Measurements from ENCODE around the gene HLX. TPM values are rescaled to one million over a fixed set of nuclear protein-coding genes. Genes with fewer than 3 reads are reported as not detected.

HLX gene
- total and polyA plus RNA-seq, 4 donors, result 3.1 to 21.6 (median 8.5) TPM

DNA sequence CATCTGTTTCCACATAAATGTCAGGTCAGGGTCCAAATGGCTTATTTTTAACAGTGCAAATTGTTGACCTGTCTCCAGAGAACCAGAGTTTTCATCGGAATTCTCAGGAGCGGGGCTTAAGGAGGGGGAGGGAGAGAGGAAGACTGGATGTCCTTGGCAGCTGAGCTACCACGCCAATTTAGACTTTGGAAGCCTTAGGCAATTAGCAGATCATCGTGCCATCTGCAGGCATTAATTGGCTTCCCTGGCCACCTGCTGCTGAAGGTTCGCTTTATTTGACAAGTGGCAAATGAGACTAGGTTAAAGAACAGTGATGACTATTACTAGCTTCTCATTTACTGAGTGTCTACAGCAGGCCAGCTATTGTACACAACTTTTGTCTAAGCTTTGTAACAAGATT is 43.7 kb downstream of the HLX start:
- no peak for DNase-seq
- no peak for ATAC-seq (ENCODE audit: low FRiP score)
- intact Hi-C loops (cut with DNase I), result no loop called here
- Histone ChIP-seq H3K9me3 (ENCODE audit: control insufficient read depth, low read length) (no peaks in the 10 kb centered on the region), H3K4me3 (ENCODE audit: low read length in 2 of 2) (no peak overlapping the region), H3K27ac (ENCODE audit: low read depth in 1 of 2, low read length in 2 of 2) (no peak overlapping the region), H3K27me3 (ENCODE audit: control insufficient read depth in 1 of 2, insufficient read depth in 2 of 2, low read length in 1 of 2) (no peaks in the 10 kb centered on the region), H3K4me1 (ENCODE audit: control insufficient read depth in 1 of 2, insufficient read depth in 2 of 2, low read length in 2 of 2) (no peaks in the 10 kb centered on the region), H3K36me3 (ENCODE audit: control insufficient read depth in 1 of 2, insufficient read depth in 2 of 2, low read length in 1 of 2) (no peaks in the 10 kb centered on the region)
- 76% methylated on average over 5 of the region's 5 CpGs for WGBS, 2 donors

DNA sequence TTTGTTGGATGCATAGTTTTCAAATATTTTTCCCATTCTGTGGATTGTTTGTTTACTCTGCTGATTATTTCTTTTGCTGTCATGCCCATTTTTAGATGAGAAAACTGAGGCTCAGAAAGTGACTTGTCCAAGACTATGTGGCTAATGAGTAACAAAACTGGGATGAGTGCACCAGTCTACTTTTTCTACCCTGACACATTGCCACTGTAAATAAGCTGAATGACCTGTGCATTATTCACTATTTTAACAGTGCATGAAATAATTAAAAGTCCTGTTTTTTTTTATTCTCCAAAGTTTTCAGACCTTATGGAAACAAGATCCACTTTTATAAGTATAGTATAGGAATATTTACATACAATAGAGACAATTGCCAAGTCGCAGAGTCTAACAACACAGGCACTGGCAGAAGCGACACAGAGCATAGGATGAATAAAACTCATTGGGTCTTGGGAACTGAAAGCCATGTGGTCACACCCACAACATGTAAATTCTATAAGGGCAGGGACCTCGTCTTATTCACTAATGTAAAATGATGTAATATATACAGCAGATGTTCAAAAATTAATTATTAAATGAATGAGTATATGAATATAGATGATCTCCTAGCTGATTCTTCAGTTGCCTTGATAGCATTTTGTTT is 45.2 kb downstream of the HLX start:
- 85% methylated on average over 3 of the region's 3 CpGs for WGBS, 2 donors
- Histone ChIP-seq H3K27me3 (ENCODE audit: control insufficient read depth in 1 of 2, insufficient read depth in 2 of 2, low read length in 1 of 2) (no peaks in the 10 kb centered on the region), H3K27ac (ENCODE audit: low read depth in 1 of 2, low read length in 2 of 2) (no peak overlapping the region), H3K36me3 (ENCODE audit: control insufficient read depth in 1 of 2, insufficient read depth in 2 of 2, low read length in 1 of 2) (no peaks in the 10 kb centered on the region), H3K9me3 (ENCODE audit: control insufficient read depth, low read length) (no peaks in the 10 kb centered on the region), H3K4me3 (ENCODE audit: low read length in 2 of 2) (no peak overlapping the region), H3K4me1 (ENCODE audit: control insufficient read depth in 1 of 2, insufficient read depth in 2 of 2, low read length in 2 of 2) (no peaks in the 10 kb centered on the region)
- intact Hi-C loops (cut with DNase I), result no loop called here
- ATAC-seq (ENCODE audit: low FRiP score) (no peak), DNase-seq (no peak)

DNA sequence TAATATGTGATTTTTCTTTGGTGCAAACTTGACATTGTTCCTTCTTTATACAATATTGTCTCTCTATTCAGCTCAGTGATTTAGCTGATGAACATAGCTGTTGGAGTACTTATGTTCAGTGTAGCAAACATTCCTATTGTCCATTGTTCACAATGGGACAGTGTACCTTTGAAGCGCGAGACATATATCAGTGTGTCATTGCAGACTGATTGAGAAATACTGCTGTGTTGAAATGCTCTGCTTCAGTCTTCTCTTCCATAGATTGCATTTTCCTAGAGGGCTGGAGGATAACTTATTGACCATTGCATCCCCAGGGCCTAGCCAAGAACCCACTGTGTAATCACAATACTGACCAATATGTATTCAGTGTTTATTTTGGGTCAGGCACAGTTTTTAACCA is 46.5 kb downstream of the HLX start:
- WGBS, 2 donors, result 94 to 98% methylated on average over 2 of the region's 2 CpGs
- H3K27ac ChIP-seq (ENCODE audit: low read depth in 1 of 2, low read length in 2 of 2), result no peak overlapping the region
- ATAC-seq (ENCODE audit: low FRiP score) (no peak), DNase-seq (no peak)
- no peaks in the 10 kb centered on the region for H3K27me3 ChIP-seq (ENCODE audit: control insufficient read depth in 1 of 2, insufficient read depth in 2 of 2, low read length in 1 of 2)
- no peak overlapping the region for H3K4me3 ChIP-seq (ENCODE audit: low read length in 2 of 2)
- H3K36me3 ChIP-seq (ENCODE audit: control insufficient read depth in 1 of 2, insufficient read depth in 2 of 2, low read length in 1 of 2), result no peaks in the 10 kb centered on the region
- intact Hi-C loops (cut with DNase I), result no loop called here
- H3K4me1 ChIP-seq (ENCODE audit: control insufficient read depth in 1 of 2, insufficient read depth in 2 of 2, low read length in 2 of 2), result no peaks in the 10 kb centered on the region
- H3K9me3 ChIP-seq (ENCODE audit: control insufficient read depth, low read length), result no peaks in the 10 kb centered on the region

DNA sequence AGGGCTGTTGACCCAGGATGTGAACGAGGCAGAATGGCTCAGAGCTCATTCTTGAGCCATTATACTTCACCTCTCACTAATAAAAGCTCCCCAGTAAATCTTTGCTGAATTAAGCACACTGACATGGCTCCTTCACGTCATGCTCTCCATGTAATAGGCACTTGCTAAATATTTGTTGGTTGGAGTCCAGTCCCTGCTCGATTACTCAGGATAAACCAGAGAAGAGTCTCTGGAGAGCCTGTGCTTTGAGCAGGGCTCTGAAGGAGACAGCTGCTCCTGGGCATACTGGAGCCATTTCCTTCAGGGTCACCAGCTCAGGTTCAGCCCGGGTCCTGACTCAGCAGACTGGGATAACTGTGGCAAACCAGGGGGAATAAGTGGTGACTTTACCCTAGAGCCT is 46.9 kb downstream of the HLX start:
- intact Hi-C loops (cut with DNase I), result no loop called here
- ATAC-seq (ENCODE audit: low FRiP score) (no peak), DNase-seq (no peak)
- H3K27ac ChIP-seq (ENCODE audit: low read depth in 1 of 2, low read length in 2 of 2), result no peak overlapping the region
- H3K4me3 ChIP-seq (ENCODE audit: low read length in 2 of 2), result no peak overlapping the region
- no peaks in the 10 kb centered on the region for H3K27me3 ChIP-seq (ENCODE audit: control insufficient read depth in 1 of 2, insufficient read depth in 2 of 2, low read length in 1 of 2)
- WGBS, 2 donors, result 48 to 49% methylated on average over 4 of the region's 4 CpGs
- H3K36me3 ChIP-seq (ENCODE audit: control insufficient read depth in 1 of 2, insufficient read depth in 2 of 2, low read length in 1 of 2), result no peaks in the 10 kb centered on the region
- H3K4me1 ChIP-seq (ENCODE audit: control insufficient read depth in 1 of 2, insufficient read depth in 2 of 2, low read length in 2 of 2), result no peaks in the 10 kb centered on the region
- no peaks in the 10 kb centered on the region for H3K9me3 ChIP-seq (ENCODE audit: control insufficient read depth, low read length)

DNA sequence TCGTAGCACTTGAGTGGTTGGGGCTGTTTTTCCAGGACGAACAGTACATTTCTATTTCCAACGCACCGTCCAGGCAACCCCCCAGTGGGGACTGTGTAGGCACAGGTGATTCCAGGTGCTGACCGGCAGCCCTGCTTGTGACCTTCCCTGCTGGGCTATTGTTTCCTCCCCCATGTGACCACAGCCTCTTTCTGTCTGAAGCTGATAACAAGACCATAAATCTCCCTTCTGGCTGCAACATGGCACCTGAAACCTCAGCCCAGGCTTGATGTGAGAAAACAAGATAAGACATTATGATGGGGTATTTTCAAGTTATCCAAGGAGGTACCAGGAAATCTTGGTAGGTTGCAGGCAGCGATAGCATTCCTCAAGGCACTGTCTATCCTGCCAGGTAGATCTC is 48.2 kb downstream of the HLX start:
- ATAC-seq (ENCODE audit: low FRiP score) (no peak), DNase-seq (no peak)
- WGBS, 2 donors, result 61 to 65% methylated on average over 6 of the region's 6 CpGs
- H3K27ac ChIP-seq (ENCODE audit: low read depth in 1 of 2, low read length in 2 of 2), result no peak overlapping the region
- H3K27me3 ChIP-seq (ENCODE audit: control insufficient read depth in 1 of 2, insufficient read depth in 2 of 2, low read length in 1 of 2), result no peaks in the 10 kb centered on the region
- H3K4me1 ChIP-seq (ENCODE audit: control insufficient read depth in 1 of 2, insufficient read depth in 2 of 2, low read length in 2 of 2), result no peaks in the 10 kb centered on the region
- H3K36me3 ChIP-seq (ENCODE audit: control insufficient read depth in 1 of 2, insufficient read depth in 2 of 2, low read length in 1 of 2), result no peaks in the 10 kb centered on the region
- H3K4me3 ChIP-seq (ENCODE audit: low read length in 2 of 2), result no peak overlapping the region
- no peaks in the 10 kb centered on the region for H3K9me3 ChIP-seq (ENCODE audit: control insufficient read depth, low read length)
- intact Hi-C loops (cut with DNase I), result no loop called here

DNA sequence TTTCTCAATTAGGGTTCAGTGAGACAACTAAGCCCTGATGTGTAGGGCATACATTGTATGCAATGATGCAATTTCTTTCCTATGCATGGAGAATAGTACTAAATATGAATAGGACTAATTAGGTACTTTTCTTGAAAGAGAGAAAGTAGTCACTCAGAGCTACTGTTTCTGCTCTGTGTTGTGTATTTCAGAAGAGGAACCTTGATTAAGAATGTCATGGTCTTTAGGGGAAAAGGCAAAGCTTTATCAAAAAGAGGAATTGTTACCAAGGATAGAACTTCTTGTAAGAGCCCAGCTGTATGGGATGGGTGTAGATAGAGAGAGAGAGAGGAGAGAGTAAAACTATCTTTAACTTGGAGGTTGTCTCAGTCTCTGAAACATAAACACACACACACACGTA is 49.1 kb downstream of the HLX start:
- 75 to 88% methylated on average over 1 of the region's 1 CpG for WGBS, 2 donors
- intact Hi-C loops (cut with DNase I), result no loop called here
- H3K4me1 ChIP-seq (ENCODE audit: control insufficient read depth in 1 of 2, insufficient read depth in 2 of 2, low read length in 2 of 2), result no peaks in the 10 kb centered on the region

DNA sequence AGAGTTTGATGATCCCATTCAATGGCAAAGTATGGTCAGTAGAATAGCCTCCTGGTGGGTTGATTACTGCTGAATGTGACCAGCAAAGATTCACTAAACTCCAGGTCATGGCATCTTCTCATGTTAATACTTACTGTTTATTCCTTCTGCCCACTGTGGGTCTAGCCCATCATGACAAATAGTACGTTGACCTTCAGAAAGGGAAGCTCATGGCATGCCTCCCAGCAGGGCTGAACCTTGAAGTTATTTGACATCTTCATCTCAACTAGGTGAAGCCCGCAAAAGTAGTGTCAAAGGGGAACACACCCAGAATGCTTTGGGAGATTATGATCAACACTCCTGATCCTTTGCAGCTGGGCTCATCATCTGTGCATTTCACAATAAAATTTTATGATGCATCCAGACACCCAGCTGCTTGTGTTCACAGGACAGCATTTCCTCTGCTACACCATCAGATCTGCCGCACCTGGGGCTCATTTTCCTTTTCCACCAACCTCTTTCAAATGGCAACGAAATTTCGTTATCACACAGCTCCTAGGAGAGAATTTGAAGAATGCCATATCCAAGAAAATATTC is 49.6 kb downstream of the HLX start:
- ATAC-seq (ENCODE audit: low FRiP score) (no peak), DNase-seq (no peak)
- no peaks in the 10 kb centered on the region for H3K27me3 ChIP-seq (ENCODE audit: control insufficient read depth in 1 of 2, insufficient read depth in 2 of 2, low read length in 1 of 2)
- no peak overlapping the region for H3K4me3 ChIP-seq (ENCODE audit: low read length in 2 of 2)
- no peaks in the 10 kb centered on the region for H3K9me3 ChIP-seq (ENCODE audit: control insufficient read depth, low read length)
- intact Hi-C loops (cut with DNase I), result no loop called here
- no peaks in the 10 kb centered on the region for H3K4me1 ChIP-seq (ENCODE audit: control insufficient read depth in 1 of 2, insufficient read depth in 2 of 2, low read length in 2 of 2)
- no peaks in the 10 kb centered on the region for H3K36me3 ChIP-seq (ENCODE audit: control insufficient read depth in 1 of 2, insufficient read depth in 2 of 2, low read length in 1 of 2)
- no peak overlapping the region for H3K27ac ChIP-seq (ENCODE audit: low read depth in 1 of 2, low read length in 2 of 2)
- 69 to 76% methylated on average over 5 of the region's 5 CpGs for WGBS, 2 donors

More for the DNA sequence above, 49.1 kb downstream of the HLX start:
- H3K27ac ChIP-seq (ENCODE audit: low read depth in 1 of 2, low read length in 2 of 2), result no peak overlapping the region
- no peak overlapping the region for H3K4me3 ChIP-seq (ENCODE audit: low read length in 2 of 2)
- no peaks in the 10 kb centered on the region for H3K36me3 ChIP-seq (ENCODE audit: control insufficient read depth in 1 of 2, insufficient read depth in 2 of 2, low read length in 1 of 2)
- DNase-seq (no peak), ATAC-seq (ENCODE audit: low FRiP score) (no peak)
- no peaks in the 10 kb centered on the region for H3K27me3 ChIP-seq (ENCODE audit: control insufficient read depth in 1 of 2, insufficient read depth in 2 of 2, low read length in 1 of 2)
- no peaks in the 10 kb centered on the region for H3K9me3 ChIP-seq (ENCODE audit: control insufficient read depth, low read length)

DNA sequence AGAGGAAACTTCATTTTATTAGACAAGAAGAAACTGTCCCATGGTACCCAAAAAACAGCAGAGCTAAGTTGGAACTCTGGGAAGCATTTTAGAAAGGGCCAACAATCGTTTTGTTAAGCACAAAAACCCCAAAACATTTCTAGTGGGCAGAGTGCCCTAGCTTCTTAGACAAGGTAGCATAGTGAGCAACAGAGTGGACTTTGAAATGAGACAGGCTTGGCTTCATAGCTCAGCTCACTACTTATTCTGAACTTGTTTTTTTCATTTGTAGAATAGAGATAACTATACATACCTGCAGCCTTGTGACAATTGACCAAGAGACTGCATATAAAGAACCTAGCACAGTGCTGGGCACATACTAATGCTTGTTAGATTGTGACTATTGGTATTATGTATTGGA is 50.1 kb downstream of the HLX start:
- no peaks in the 10 kb centered on the region for H3K4me1 ChIP-seq (ENCODE audit: control insufficient read depth in 1 of 2, insufficient read depth in 2 of 2, low read length in 2 of 2)
- no peak overlapping the region for H3K27ac ChIP-seq (ENCODE audit: low read depth in 1 of 2, low read length in 2 of 2)
- H3K27me3 ChIP-seq (ENCODE audit: control insufficient read depth in 1 of 2, insufficient read depth in 2 of 2, low read length in 1 of 2), result no peaks in the 10 kb centered on the region
- intact Hi-C loops (cut with DNase I), result no loop called here
- WGBS, 2 donors, result 7 to 14% methylated on average over 1 of the region's 1 CpG
- no peak overlapping the region for H3K4me3 ChIP-seq (ENCODE audit: low read length in 2 of 2)
- no peak for DNase-seq
- no peak for ATAC-seq (ENCODE audit: low FRiP score)
- H3K36me3 ChIP-seq (ENCODE audit: control insufficient read depth in 1 of 2, insufficient read depth in 2 of 2, low read length in 1 of 2), result no peaks in the 10 kb centered on the region
- H3K9me3 ChIP-seq (ENCODE audit: control insufficient read depth, low read length), result no peaks in the 10 kb centered on the region
